H9 (cell line): ENCODE results near the gene NCAN. TPM values are rescaled to one million over a fixed set of nuclear protein-coding genes. Genes with fewer than 3 reads are reported as not detected.
A peak's percentile ranks its signal among the peaks of the same experiment; 100 is the strongest.

Source experiments
- DNase-seq: peaks from one replicate; pipeline ENCODE4 v3.0.0-alpha.2; 2017
- H2AFZ ChIP-seq: one replicate; pipeline ENCODE4 v1.6.1; 2013; ENCODE audit warnings: mild to moderate bottlenecking, low read length, control low read depth, moderate library complexity
- H2AK5ac ChIP-seq: 2 replicates; pipeline ENCODE4 v1.6.1; 2013; ENCODE audit warnings: low read length, control low read depth, mixed read lengths; ENCODE audit not compliant: insufficient read length
- H2BK120ac ChIP-seq: one replicate; pipeline ENCODE4 v1.6.1; 2013; ENCODE audit warnings: low read depth, mild to moderate bottlenecking, low read length, control low read depth, inconsistent platforms; ENCODE audit not compliant: poor library complexity, severe bottlenecking
- H2BK12ac ChIP-seq: 2 replicates; pipeline ENCODE4 v1.6.1; 2013; ENCODE audit warnings: low read length, control low read depth, mixed read lengths, low read depth; ENCODE audit not compliant: insufficient read length
- H2BK15ac ChIP-seq: 2 replicates; pipeline ENCODE4 v1.6.1; 2013; ENCODE audit warnings: low read depth, low read length, control low read depth
- H2BK20ac ChIP-seq: one replicate; pipeline ENCODE4 v1.6.1; 2013; ENCODE audit warnings: low read depth, mild to moderate bottlenecking, low read length, control low read depth, inconsistent platforms; ENCODE audit not compliant: poor library complexity, severe bottlenecking
- H2BK5ac ChIP-seq: 2 replicates; pipeline ENCODE4 v1.6.1; 2013; ENCODE audit warnings: low read length, control low read depth, mixed read lengths; ENCODE audit not compliant: insufficient read length
- H3K14ac ChIP-seq: 2 replicates; pipeline ENCODE4 v1.6.1; 2013; ENCODE audit warnings: low read length, control low read depth; ENCODE audit not compliant: insufficient read depth
- H3K18ac ChIP-seq: 2 replicates; pipeline ENCODE4 v1.6.1; 2013; ENCODE audit warnings: low read depth, mild to moderate bottlenecking, mixed read lengths, low read length, control low read depth; ENCODE audit not compliant: insufficient read length
- H3K23ac ChIP-seq: 2 replicates; pipeline ENCODE4 v1.6.1; 2013; ENCODE audit warnings: low read length, control low read depth, mixed read lengths, low read depth; ENCODE audit not compliant: insufficient read length
- H3K23me2 ChIP-seq: 2 replicates; pipeline ENCODE4 v1.6.1; 2013; ENCODE audit warnings: low read depth, mild to moderate bottlenecking, mixed read lengths, low read length, control low read depth; ENCODE audit not compliant: insufficient read length, poor library complexity, severe bottlenecking
- H3K27ac ChIP-seq: 2 replicates; pipeline ENCODE4 v1.5.1; 2013; ENCODE audit warnings: low read length, control low read depth, mixed read lengths, low read depth; ENCODE audit not compliant: insufficient read length
- H3K27me3 ChIP-seq: 2 replicates; pipeline ENCODE4 v1.6.1; 2013; ENCODE audit warnings: low read length, control low read depth, inconsistent platforms; ENCODE audit not compliant: insufficient read depth
- H3K4ac ChIP-seq: 2 replicates; pipeline ENCODE4 v1.6.1; 2013; ENCODE audit warnings: low read depth, mild to moderate bottlenecking, control low read depth, inconsistent platforms, low read length, moderate library complexity
- H3K4me1 ChIP-seq: 2 replicates; pipeline ENCODE4 v1.6.1; 2013; ENCODE audit warnings: low read length, control low read depth, inconsistent platforms; ENCODE audit not compliant: insufficient read depth
- H3K4me2 ChIP-seq: 2 replicates; pipeline ENCODE4 v1.6.1; 2013; ENCODE audit warnings: low read length, control low read depth, mixed read lengths; ENCODE audit not compliant: insufficient read length, insufficient read depth
- H3K56ac ChIP-seq: 2 replicates; pipeline ENCODE4 v1.6.1; 2013; ENCODE audit warnings: low read depth, mild to moderate bottlenecking, mixed read lengths, low read length, control low read depth; ENCODE audit not compliant: insufficient read length
- H3K79me1 ChIP-seq: 2 replicates; pipeline ENCODE4 v1.6.1; 2013; ENCODE audit warnings: low read depth, mild to moderate bottlenecking, moderate library complexity, low read length, control low read depth, inconsistent platforms; ENCODE audit not compliant: insufficient read depth, poor library complexity, severe bottlenecking
- H3K79me2 ChIP-seq: 2 replicates; pipeline ENCODE4 v1.6.1; 2013; ENCODE audit warnings: low read length, control low read depth, inconsistent platforms; ENCODE audit not compliant: insufficient read depth
- H3K9ac ChIP-seq: 2 replicates; pipeline ENCODE4 v1.6.1; 2013; ENCODE audit warnings: low read length, control low read depth, mixed read lengths; ENCODE audit not compliant: insufficient read length; ENCODE audit errors: extremely low read depth
- H3K9me3 ChIP-seq: one replicate; pipeline ENCODE4 v1.6.1; 2013; ENCODE audit warnings: low read depth, low read length, inconsistent platforms; ENCODE audit not compliant: control insufficient read depth
- H3T11ph ChIP-seq: one replicate; pipeline ENCODE4 v1.6.1; 2013; ENCODE audit warnings: mild to moderate bottlenecking, low read length, control low read depth, inconsistent platforms
- H4K20me1 ChIP-seq: one replicate; pipeline ENCODE4 v1.6.1; 2013; ENCODE audit not compliant: control insufficient read depth, insufficient read length, insufficient read depth
- H4K5ac ChIP-seq: 2 replicates; pipeline ENCODE4 v1.6.1; 2013; ENCODE audit warnings: low read depth, mild to moderate bottlenecking, mixed read lengths, low read length, control low read depth; ENCODE audit not compliant: insufficient read length
- H4K8ac ChIP-seq: replicated peaks from 2 replicates; pipeline ENCODE4 v1.6.1; 2013; ENCODE audit warnings: low read length, control low read depth, mixed read lengths, low read depth; ENCODE audit not compliant: insufficient read length
- H4K91ac ChIP-seq: 2 replicates; pipeline ENCODE4 v1.6.1; 2013; ENCODE audit warnings: low read depth, mild to moderate bottlenecking, moderate library complexity, mixed read lengths, low read length, control low read depth; ENCODE audit not compliant: insufficient read length
- H3K27ac Mint-ChIP-seq, 3 experiments: 2 replicates in 2 of 3; 3 replicates in 1 of 3; pipeline ENCODE4 v1.8.0; 2020 to 2021; ENCODE audit warnings: mixed read lengths in 3 of 3, mild to moderate bottlenecking in 1 of 3, moderate library complexity in 1 of 3
- H3K27me3 Mint-ChIP-seq: 2 replicates; pipeline ENCODE4 v1.8.0; 2021; ENCODE audit warnings: low read depth, mild to moderate bottlenecking, moderate library complexity, mixed read lengths
- H3K36me3 Mint-ChIP-seq, 3 experiments: 2 replicates in 2 of 3; 3 replicates in 1 of 3; pipeline ENCODE4 v1.8.0; 2020 to 2021; ENCODE audit warnings: low read depth in 3 of 3, mixed read lengths in 3 of 3; ENCODE audit not compliant: insufficient read depth in 1 of 3
- H3K4me1 Mint-ChIP-seq, 2 experiments: 2 replicates each; pipeline ENCODE4 v1.8.0; 2020; ENCODE audit warnings: mixed read lengths in 2 of 2
- H3K4me3 Mint-ChIP-seq, 2 experiments: 2 replicates in 1 of 2; 3 replicates in 1 of 2; pipeline ENCODE4 v1.8.0; 2020 to 2021; ENCODE audit warnings: mild to moderate bottlenecking in 2 of 2, mixed read lengths in 2 of 2, moderate library complexity in 1 of 2
- H3K9me3 Mint-ChIP-seq, 2 experiments: 2 replicates in 1 of 2; 3 replicates in 1 of 2; pipeline ENCODE4 v1.8.0; 2020; ENCODE audit warnings: mild to moderate bottlenecking in 2 of 2, mixed read lengths in 2 of 2, moderate library complexity in 1 of 2
- WGBS: extraction: QIAGEN DNeasy Blood & Tissue Kit; methylation state at CpG from one replicate; pipeline ENCODE4 v1.1.7; 2013; ENCODE audit warnings: missing lambda C conversion rate, low lambda C conversion rate, mixed read lengths; ENCODE audit not compliant: insufficient read length; ENCODE audit errors: extremely low coverage; 5-methylcytosine and 5-hydroxymethylcytosine counted together
- total RNA-seq: library from RNA; stranded (reverse); gene quantifications from 2 replicates; pipeline ENCODE4 v1.2.1, GENCODE V29; 2021
- TF ChIP-seq, protein P1 (sequence below): fragments of 200-600 bp; sonication (generic); conservative IDR thresholded peaks from 3 replicates; pipeline ENCODE4 v1.8.0; 2021; ENCODE audit warnings: antibody characterized with exemption, mild to moderate bottlenecking

Gene NCAN
- total RNA-seq, 1 experiment from 2014 or later: 1.6 TPM

DNA sequence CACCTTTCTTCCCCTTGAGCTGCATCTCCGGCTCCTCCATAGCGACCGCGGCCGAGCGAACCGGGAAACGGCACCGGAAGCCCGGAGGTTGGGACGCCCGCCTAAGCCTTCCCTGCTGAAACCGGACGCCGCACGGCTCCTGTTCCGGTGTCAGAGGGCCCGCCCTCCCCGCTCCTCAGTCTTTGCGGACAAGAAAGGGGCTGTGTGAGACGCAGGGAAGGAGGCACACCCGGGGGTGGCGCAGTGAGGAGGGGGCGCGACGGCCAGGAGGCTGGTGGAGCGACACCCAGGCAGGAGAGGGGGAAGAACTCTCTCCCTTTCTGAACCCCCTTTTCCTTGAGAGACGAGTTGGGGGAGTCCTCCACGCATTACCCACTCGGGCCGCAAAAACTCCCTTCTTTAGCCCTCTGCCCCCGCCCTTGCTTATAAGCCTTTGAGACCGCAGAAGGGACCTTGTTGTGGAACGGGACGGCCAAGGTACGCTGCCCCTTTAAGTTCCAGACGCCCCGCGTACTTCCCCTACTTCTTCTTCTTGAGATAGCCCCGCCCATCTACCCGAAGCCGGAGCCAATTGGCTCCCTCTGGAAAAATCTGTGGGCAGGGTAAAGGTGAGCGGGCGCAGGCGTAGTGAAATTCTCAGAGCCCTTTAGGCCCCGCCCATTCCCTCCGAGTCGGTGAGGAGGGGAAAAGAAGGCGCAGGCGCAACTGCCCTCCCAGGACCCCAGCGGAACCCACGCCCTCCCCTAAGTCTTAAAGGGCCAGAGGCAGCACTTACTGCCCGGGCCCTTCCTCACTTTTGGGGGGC lies 19.5 kb upstream of the NCAN start, which contains the start of the genes BORCS8 and RFXANK:
BORCS8 (minus strand) TSS at position 75 of the 805 bp plus-strand sequence; CDS start at position 40, 35 bp downstream.
RFXANK (plus strand) TSS at position 181 of the 805 bp plus-strand sequence. CDS start 1,689 bp downstream, outside the sequence.
- Histone ChIP-seq H2BK120ac (peak within 1 kb of the TSS; percentile 65), H3K27me3 (no peaks in the 10 kb centered on the region), H3K4me1 (no peaks in the 10 kb centered on the region), H3K4ac (no peak within 1 kb of the TSS), H4K20me1 (no peaks in the 10 kb centered on the region), H3K27ac (peak within 1 kb of the TSS; percentile 21), H2BK20ac (no peak within 1 kb of the TSS), H3T11ph (no peak within 1 kb of the TSS), H3K23me2 (peaks cover 3% of the 10 kb centered on the region), H3K56ac (no peak within 1 kb of the TSS), H4K91ac (no peak within 1 kb of the TSS), H3K14ac (0 out of 2 replicates have a peak within 1 kb of the TSS, but pooled peaks have one; percentile 51), H4K8ac (no peak within 1 kb of the TSS), H3K4me2 (peak within 1 kb of the TSS; percentile 79), H2BK15ac (no peak within 1 kb of the TSS), H2BK12ac (no peak within 1 kb of the TSS), H3K23ac (no peak within 1 kb of the TSS), H2BK5ac (peak within 1 kb of the TSS; percentile 1), H2AFZ (peak within 1 kb of the TSS; percentile 17), H3K18ac (peak within 1 kb of the TSS; percentile 61), H3K9me3 (no peaks in the 10 kb centered on the region), H3K79me2 (no peaks in the 10 kb centered on the region; the same call in 1 of the 2 replicates), H2AK5ac (no peak within 1 kb of the TSS), H3K9ac (peak within 1 kb of the TSS; percentile 89), H4K5ac (no peak within 1 kb of the TSS), H3K79me1 (peaks cover 4% of the 10 kb centered on the region)
- peak within 1 kb of the TSS; percentile 96 to 97 for H3K4me3 Mint-ChIP-seq
- H3K9me3 Mint-ChIP-seq: no peaks in the 10 kb centered on the region
- TF ChIP-seq, protein P1, sequence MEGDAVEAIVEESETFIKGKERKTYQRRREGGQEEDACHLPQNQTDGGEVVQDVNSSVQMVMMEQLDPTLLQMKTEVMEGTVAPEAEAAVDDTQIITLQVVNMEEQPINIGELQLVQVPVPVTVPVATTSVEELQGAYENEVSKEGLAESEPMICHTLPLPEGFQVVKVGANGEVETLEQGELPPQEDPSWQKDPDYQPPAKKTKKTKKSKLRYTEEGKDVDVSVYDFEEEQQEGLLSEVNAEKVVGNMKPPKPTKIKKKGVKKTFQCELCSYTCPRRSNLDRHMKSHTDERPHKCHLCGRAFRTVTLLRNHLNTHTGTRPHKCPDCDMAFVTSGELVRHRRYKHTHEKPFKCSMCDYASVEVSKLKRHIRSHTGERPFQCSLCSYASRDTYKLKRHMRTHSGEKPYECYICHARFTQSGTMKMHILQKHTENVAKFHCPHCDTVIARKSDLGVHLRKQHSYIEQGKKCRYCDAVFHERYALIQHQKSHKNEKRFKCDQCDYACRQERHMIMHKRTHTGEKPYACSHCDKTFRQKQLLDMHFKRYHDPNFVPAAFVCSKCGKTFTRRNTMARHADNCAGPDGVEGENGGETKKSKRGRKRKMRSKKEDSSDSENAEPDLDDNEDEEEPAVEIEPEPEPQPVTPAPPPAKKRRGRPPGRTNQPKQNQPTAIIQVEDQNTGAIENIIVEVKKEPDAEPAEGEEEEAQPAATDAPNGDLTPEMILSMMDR: no peak
- peak within 1 kb of the TSS; percentile 95 to 97 (median 97) for H3K27ac Mint-ChIP-seq
- H3K4me1 Mint-ChIP-seq: peaks cover 0 to 16% of the 10 kb centered on the region in 2 experiments; a peak in 2 of 4 replicates
- WGBS: no CpG with 5 or more reads among the region's 53 CpGs
- H3K27me3 Mint-ChIP-seq: no peaks in the 10 kb centered on the region
- peaks cover 2 to 20% (median 12%) of the 10 kb centered on the region in 3 experiments; a peak in 6 of 7 replicates for H3K36me3 Mint-ChIP-seq
- peak; percentile 99 for DNase-seq
